ENCODE data around the gene SNRNP200.

The SNRNP200 gene

DNA sequence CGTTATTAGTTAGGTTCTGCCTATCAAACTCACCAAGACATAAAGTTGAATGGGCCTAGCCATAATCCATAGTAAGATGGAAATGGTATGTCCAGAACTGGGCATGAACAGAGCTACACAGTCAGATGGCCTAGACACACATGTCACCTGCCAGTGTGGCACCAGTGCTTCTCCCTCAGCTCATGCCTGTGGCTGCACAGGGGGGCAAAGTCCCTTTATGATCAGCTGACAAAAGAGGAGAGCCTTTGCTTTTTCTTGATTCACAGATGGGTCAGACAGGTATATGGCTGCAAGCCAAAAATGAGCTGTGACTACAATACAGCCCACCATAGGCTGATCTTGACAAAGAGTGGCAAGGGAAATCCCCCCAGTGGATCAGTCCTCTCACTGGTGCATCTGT lies 68.5 kb downstream of the SNRNP200 start:
- ChIA-PET CTCF (no interaction called here), POLR2A (ENCODE audit: low non-redundant PET) (no interaction called here)
- H3K27ac ChIP-seq = no peak overlapping the region
- TF ChIP-seq, protein P1, sequence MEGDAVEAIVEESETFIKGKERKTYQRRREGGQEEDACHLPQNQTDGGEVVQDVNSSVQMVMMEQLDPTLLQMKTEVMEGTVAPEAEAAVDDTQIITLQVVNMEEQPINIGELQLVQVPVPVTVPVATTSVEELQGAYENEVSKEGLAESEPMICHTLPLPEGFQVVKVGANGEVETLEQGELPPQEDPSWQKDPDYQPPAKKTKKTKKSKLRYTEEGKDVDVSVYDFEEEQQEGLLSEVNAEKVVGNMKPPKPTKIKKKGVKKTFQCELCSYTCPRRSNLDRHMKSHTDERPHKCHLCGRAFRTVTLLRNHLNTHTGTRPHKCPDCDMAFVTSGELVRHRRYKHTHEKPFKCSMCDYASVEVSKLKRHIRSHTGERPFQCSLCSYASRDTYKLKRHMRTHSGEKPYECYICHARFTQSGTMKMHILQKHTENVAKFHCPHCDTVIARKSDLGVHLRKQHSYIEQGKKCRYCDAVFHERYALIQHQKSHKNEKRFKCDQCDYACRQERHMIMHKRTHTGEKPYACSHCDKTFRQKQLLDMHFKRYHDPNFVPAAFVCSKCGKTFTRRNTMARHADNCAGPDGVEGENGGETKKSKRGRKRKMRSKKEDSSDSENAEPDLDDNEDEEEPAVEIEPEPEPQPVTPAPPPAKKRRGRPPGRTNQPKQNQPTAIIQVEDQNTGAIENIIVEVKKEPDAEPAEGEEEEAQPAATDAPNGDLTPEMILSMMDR (conservative IDR thresholded peaks at IDR 0.05; ENCODE audit: low read depth) = no peak
- no peak for DNase-seq (ENCODE audit: low spot score)

DNA sequence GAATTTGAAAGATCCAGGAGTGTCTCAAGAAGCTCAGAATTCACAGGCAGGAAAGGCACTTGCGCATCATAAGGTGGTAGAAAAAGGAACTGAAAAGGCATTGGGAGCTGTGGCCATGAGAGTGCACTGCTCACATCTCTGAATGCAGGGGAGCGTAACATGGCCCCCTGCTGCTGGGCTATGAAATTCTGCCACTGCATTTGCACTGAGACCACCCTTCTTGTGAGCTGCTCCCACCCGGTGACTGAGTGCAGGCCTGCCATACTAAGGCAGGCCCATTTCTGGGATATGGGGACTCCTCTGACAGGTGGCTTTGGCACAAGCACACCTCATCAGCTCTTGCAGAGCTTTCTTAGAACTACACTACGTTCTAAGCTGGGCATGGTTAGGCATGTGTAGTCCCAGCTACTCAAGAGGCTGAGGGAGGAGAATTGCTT lies 71.4 kb downstream of the SNRNP200 start:
- ChIA-PET CTCF (interaction anchor here (0.5 to 0.6 kb wide), 3 partner anchors 25 to 321 kb away, joined by 3 read pairs; no protein-coding TSS in a partner anchor), POLR2A (ENCODE audit: low non-redundant PET) (no interaction called here)
- no peak for DNase-seq (ENCODE audit: low spot score)
- H3K27ac ChIP-seq = no peak overlapping the region
- TF ChIP-seq, protein P1 (conservative IDR thresholded peaks at IDR 0.05; ENCODE audit: low read depth) = no peak

DNA sequence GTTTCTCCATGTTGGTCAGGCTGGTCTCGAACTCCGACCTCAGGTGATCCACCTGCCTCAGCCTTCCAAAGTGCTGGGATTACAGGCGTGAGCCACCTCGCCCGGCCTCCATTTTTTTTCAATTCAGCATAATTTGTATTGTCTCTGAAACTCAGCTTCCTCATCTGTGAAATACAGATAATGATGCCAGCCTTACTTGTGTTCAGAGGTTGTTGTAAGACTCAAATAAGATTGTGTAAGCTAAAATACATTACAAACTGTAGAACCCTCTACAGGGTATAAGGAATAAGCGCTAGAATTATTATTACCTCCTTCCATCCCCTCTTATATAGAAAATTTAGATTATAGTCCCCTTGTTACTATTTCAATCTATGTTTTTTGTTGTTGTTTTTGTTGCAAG lies 71.9 kb downstream of the SNRNP200 start:
- TF ChIP-seq, protein P1 (conservative IDR thresholded peaks at IDR 0.05; ENCODE audit: low read depth) = no peak
- POLR2A ChIA-PET (ENCODE audit: low non-redundant PET) = no interaction called here
- no peak for DNase-seq (ENCODE audit: low spot score)
- no peak overlapping the region for H3K27ac ChIP-seq
- CTCF ChIA-PET = interaction anchor here (0.6 kb wide), 1 partner anchor 26 kb away, joined by 3 read pairs; no protein-coding TSS in a partner anchor

DNA sequence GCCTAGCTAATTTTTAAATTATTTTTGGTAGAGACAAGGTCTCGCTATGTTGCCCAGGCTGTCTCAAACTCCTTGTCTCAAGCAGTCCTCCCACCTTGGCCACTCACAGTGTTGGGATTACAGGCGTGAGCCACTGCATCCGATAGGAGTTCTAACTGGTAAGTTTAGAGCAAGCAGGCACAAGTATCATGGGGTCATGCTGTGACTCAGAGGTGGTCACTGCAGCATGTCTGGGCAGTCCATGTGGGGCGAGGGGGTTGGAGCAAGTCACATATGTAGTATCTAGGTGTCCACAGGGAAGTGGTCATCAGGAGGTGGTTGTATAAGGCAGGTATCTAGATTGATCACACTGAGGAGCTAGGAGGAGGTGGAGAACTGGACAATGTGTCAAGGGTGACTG lies 74.0 kb downstream of the SNRNP200 start:
- no peak overlapping the region for H3K27ac ChIP-seq
- TF ChIP-seq, protein P1 (conservative IDR thresholded peaks at IDR 0.05; ENCODE audit: low read depth) = no peak
- no peak for DNase-seq (ENCODE audit: low spot score)
- ChIA-PET POLR2A (ENCODE audit: low non-redundant PET) (no interaction called here), CTCF (no interaction called here)

- ChIA-PET POLR2A (ENCODE audit: low non-redundant PET) (interaction anchor here (0.6 kb wide), 1 partner anchor 43 kb away, joined by 3 read pairs; no protein-coding TSS in a partner anchor), CTCF (no interaction called here)
- TF ChIP-seq, protein P1 (conservative IDR thresholded peaks at IDR 0.05; ENCODE audit: low read depth) = no peak
- H3K27ac ChIP-seq = no peak overlapping the region
- DNase-seq (ENCODE audit: low spot score) = no peak
These were observed 80.3 kb downstream of the SNRNP200 start for GRCh38 chr2:96225016-96225533.
